H9 (cell line): ENCODE measurements around the gene HSPA4. TPM values are rescaled to one million over a fixed set of nuclear protein-coding genes. Genes with fewer than 3 reads are reported as not detected.

Source experiments
- DNase-seq: peaks from one replicate; pipeline ENCODE4 v3.0.0-alpha.2; 2017
- H2AFZ ChIP-seq: one replicate; pipeline ENCODE4 v1.6.1; 2013; ENCODE audit warnings: mild to moderate bottlenecking, low read length, control low read depth, moderate library complexity
- H2AK5ac ChIP-seq: 2 replicates; pipeline ENCODE4 v1.6.1; 2013; ENCODE audit warnings: low read length, control low read depth, mixed read lengths; ENCODE audit not compliant: insufficient read length
- H2BK120ac ChIP-seq: one replicate; pipeline ENCODE4 v1.6.1; 2013; ENCODE audit warnings: low read depth, mild to moderate bottlenecking, low read length, control low read depth, inconsistent platforms; ENCODE audit not compliant: poor library complexity, severe bottlenecking
- H2BK12ac ChIP-seq: 2 replicates; pipeline ENCODE4 v1.6.1; 2013; ENCODE audit warnings: low read length, control low read depth, mixed read lengths, low read depth; ENCODE audit not compliant: insufficient read length
- H2BK15ac ChIP-seq: 2 replicates; pipeline ENCODE4 v1.6.1; 2013; ENCODE audit warnings: low read depth, low read length, control low read depth
- H2BK20ac ChIP-seq: one replicate; pipeline ENCODE4 v1.6.1; 2013; ENCODE audit warnings: low read depth, mild to moderate bottlenecking, low read length, control low read depth, inconsistent platforms; ENCODE audit not compliant: poor library complexity, severe bottlenecking
- H2BK5ac ChIP-seq: 2 replicates; pipeline ENCODE4 v1.6.1; 2013; ENCODE audit warnings: low read length, control low read depth, mixed read lengths; ENCODE audit not compliant: insufficient read length
- H3K14ac ChIP-seq: 2 replicates; pipeline ENCODE4 v1.6.1; 2013; ENCODE audit warnings: low read length, control low read depth; ENCODE audit not compliant: insufficient read depth
- H3K18ac ChIP-seq: 2 replicates; pipeline ENCODE4 v1.6.1; 2013; ENCODE audit warnings: low read depth, mild to moderate bottlenecking, mixed read lengths, low read length, control low read depth; ENCODE audit not compliant: insufficient read length
- H3K23ac ChIP-seq: 2 replicates; pipeline ENCODE4 v1.6.1; 2013; ENCODE audit warnings: low read length, control low read depth, mixed read lengths, low read depth; ENCODE audit not compliant: insufficient read length
- H3K23me2 ChIP-seq: 2 replicates; pipeline ENCODE4 v1.6.1; 2013; ENCODE audit warnings: low read depth, mild to moderate bottlenecking, mixed read lengths, low read length, control low read depth; ENCODE audit not compliant: insufficient read length, poor library complexity, severe bottlenecking
- H3K27ac ChIP-seq: 2 replicates; pipeline ENCODE4 v1.5.1; 2013; ENCODE audit warnings: low read length, control low read depth, mixed read lengths, low read depth; ENCODE audit not compliant: insufficient read length
- H3K27me3 ChIP-seq: 2 replicates; pipeline ENCODE4 v1.6.1; 2013; ENCODE audit warnings: low read length, control low read depth, inconsistent platforms; ENCODE audit not compliant: insufficient read depth
- H3K4ac ChIP-seq: 2 replicates; pipeline ENCODE4 v1.6.1; 2013; ENCODE audit warnings: low read depth, mild to moderate bottlenecking, control low read depth, inconsistent platforms, low read length, moderate library complexity
- H3K4me1 ChIP-seq: 2 replicates; pipeline ENCODE4 v1.6.1; 2013; ENCODE audit warnings: low read length, control low read depth, inconsistent platforms; ENCODE audit not compliant: insufficient read depth
- H3K4me2 ChIP-seq: 2 replicates; pipeline ENCODE4 v1.6.1; 2013; ENCODE audit warnings: low read length, control low read depth, mixed read lengths; ENCODE audit not compliant: insufficient read length, insufficient read depth
- H3K56ac ChIP-seq: 2 replicates; pipeline ENCODE4 v1.6.1; 2013; ENCODE audit warnings: low read depth, mild to moderate bottlenecking, mixed read lengths, low read length, control low read depth; ENCODE audit not compliant: insufficient read length
- H3K79me1 ChIP-seq: 2 replicates; pipeline ENCODE4 v1.6.1; 2013; ENCODE audit warnings: low read depth, mild to moderate bottlenecking, moderate library complexity, low read length, control low read depth, inconsistent platforms; ENCODE audit not compliant: insufficient read depth, poor library complexity, severe bottlenecking
- H3K79me2 ChIP-seq: 2 replicates; pipeline ENCODE4 v1.6.1; 2013; ENCODE audit warnings: low read length, control low read depth, inconsistent platforms; ENCODE audit not compliant: insufficient read depth
- H3K9ac ChIP-seq: 2 replicates; pipeline ENCODE4 v1.6.1; 2013; ENCODE audit warnings: low read length, control low read depth, mixed read lengths; ENCODE audit not compliant: insufficient read length; ENCODE audit errors: extremely low read depth
- H3K9me3 ChIP-seq: one replicate; pipeline ENCODE4 v1.6.1; 2013; ENCODE audit warnings: low read depth, low read length, inconsistent platforms; ENCODE audit not compliant: control insufficient read depth
- H3T11ph ChIP-seq: one replicate; pipeline ENCODE4 v1.6.1; 2013; ENCODE audit warnings: mild to moderate bottlenecking, low read length, control low read depth, inconsistent platforms
- H4K20me1 ChIP-seq: one replicate; pipeline ENCODE4 v1.6.1; 2013; ENCODE audit not compliant: control insufficient read depth, insufficient read length, insufficient read depth
- H4K5ac ChIP-seq: 2 replicates; pipeline ENCODE4 v1.6.1; 2013; ENCODE audit warnings: low read depth, mild to moderate bottlenecking, mixed read lengths, low read length, control low read depth; ENCODE audit not compliant: insufficient read length
- H4K8ac ChIP-seq: replicated peaks from 2 replicates; pipeline ENCODE4 v1.6.1; 2013; ENCODE audit warnings: low read length, control low read depth, mixed read lengths, low read depth; ENCODE audit not compliant: insufficient read length
- H4K91ac ChIP-seq: 2 replicates; pipeline ENCODE4 v1.6.1; 2013; ENCODE audit warnings: low read depth, mild to moderate bottlenecking, moderate library complexity, mixed read lengths, low read length, control low read depth; ENCODE audit not compliant: insufficient read length
- H3K27ac Mint-ChIP-seq, 3 experiments: 2 replicates in 2 of 3; 3 replicates in 1 of 3; pipeline ENCODE4 v1.8.0; 2020 to 2021; ENCODE audit warnings: mixed read lengths in 3 of 3, mild to moderate bottlenecking in 1 of 3, moderate library complexity in 1 of 3
- H3K27me3 Mint-ChIP-seq: 2 replicates; pipeline ENCODE4 v1.8.0; 2021; ENCODE audit warnings: low read depth, mild to moderate bottlenecking, moderate library complexity, mixed read lengths
- H3K36me3 Mint-ChIP-seq, 3 experiments: 2 replicates in 2 of 3; 3 replicates in 1 of 3; pipeline ENCODE4 v1.8.0; 2020 to 2021; ENCODE audit warnings: low read depth in 3 of 3, mixed read lengths in 3 of 3; ENCODE audit not compliant: insufficient read depth in 1 of 3
- H3K4me1 Mint-ChIP-seq, 2 experiments: 2 replicates each; pipeline ENCODE4 v1.8.0; 2020; ENCODE audit warnings: mixed read lengths in 2 of 2
- H3K4me3 Mint-ChIP-seq, 2 experiments: 2 replicates in 1 of 2; 3 replicates in 1 of 2; pipeline ENCODE4 v1.8.0; 2020 to 2021; ENCODE audit warnings: mild to moderate bottlenecking in 2 of 2, mixed read lengths in 2 of 2, moderate library complexity in 1 of 2
- H3K9me3 Mint-ChIP-seq, 2 experiments: 2 replicates in 1 of 2; 3 replicates in 1 of 2; pipeline ENCODE4 v1.8.0; 2020; ENCODE audit warnings: mild to moderate bottlenecking in 2 of 2, mixed read lengths in 2 of 2, moderate library complexity in 1 of 2
- CTCF ChIP-seq: fragments of 200-600 bp; sonication (generic); conservative IDR thresholded peaks from 3 replicates; pipeline ENCODE4 v1.8.0; 2021; ENCODE audit warnings: antibody characterized with exemption, mild to moderate bottlenecking
- WGBS: extraction: QIAGEN DNeasy Blood & Tissue Kit; methylation state at CpG from one replicate; pipeline ENCODE4 v1.1.7; 2013; ENCODE audit warnings: missing lambda C conversion rate, low lambda C conversion rate, mixed read lengths; ENCODE audit not compliant: insufficient read length; ENCODE audit errors: extremely low coverage; 5-methylcytosine and 5-hydroxymethylcytosine counted together
- total RNA-seq: library from RNA; stranded (reverse); gene quantifications from 2 replicates; pipeline ENCODE4 v1.2.1, GENCODE V29; 2021

HSPA4 gene
- total RNA-seq, 1 experiment from 2014 or later: 293 TPM

GRCh38 chr5:133149345-133149744 lies 97.5 kb downstream of the HSPA4 start:
- Histone ChIP-seq H2BK120ac (no peak overlapping the region), H3K9ac (no peak overlapping the region), H2AK5ac (no peak overlapping the region), H3K4me1 (no peaks in the 10 kb centered on the region), H3K9me3 (no peaks in the 10 kb centered on the region), H3K56ac (no peak overlapping the region), H3K79me1 (no peaks in the 10 kb centered on the region), H3K27me3 (no peaks in the 10 kb centered on the region), H3K79me2 (no peaks in the 10 kb centered on the region), H3K4ac (no peak overlapping the region), H3K4me2 (no peak overlapping the region), H4K5ac (no peak overlapping the region), H2BK5ac (no peak overlapping the region), H3T11ph (no peak overlapping the region), H4K91ac (no peak overlapping the region), H4K20me1 (no peaks in the 10 kb centered on the region), H3K27ac (no peak overlapping the region), H3K14ac (no peak overlapping the region), H3K18ac (no peak overlapping the region), H2BK15ac (no peak overlapping the region), H2AFZ (no peak overlapping the region), H3K23ac (no peak overlapping the region), H2BK12ac (no peak overlapping the region), H3K23me2 (no peaks in the 10 kb centered on the region), H2BK20ac (no peak overlapping the region), H4K8ac (no peak overlapping the region)
- peaks cover 1% of the 10 kb centered on the region; the same call in 1 of the 2 replicates for H3K27me3 Mint-ChIP-seq
- peaks cover 6 to 7% of the 10 kb centered on the region in 2 experiments; a peak in 3 of 4 replicates for H3K4me1 Mint-ChIP-seq
- H3K4me3 Mint-ChIP-seq: no peak overlapping the region
- no peak for DNase-seq
- H3K36me3 Mint-ChIP-seq: 0 out of 7 replicates have a peak, but pooled peaks cover 0 to 4% (median 0%) of the 10 kb centered on the region in 3 experiments
- no peak overlapping the region; a peak in 1 of 7 replicates for H3K27ac Mint-ChIP-seq
- TF ChIP-seq CTCF: no peak
- peaks cover 3 to 4% of the 10 kb centered on the region in 2 experiments; a peak in 3 of 5 replicates for H3K9me3 Mint-ChIP-seq
- WGBS: no CpG with 5 or more reads among the region's 4 CpGs
